Panc1 (cell line): Measurements from ENCODE around the gene NRCAM.

Experiments
- POLR2AphosphoS5 ChIP-seq: IDR thresholded peaks from 2 replicates; pipeline ENCODE4 v1.6.1; 2012; ENCODE audit warnings: mild to moderate bottlenecking, low read depth, low read length, moderate library complexity
- TF ChIP-seq, protein P1 (sequence below): fragments of 450-650 bp; IDR thresholded peaks from 2 replicates; pipeline ENCODE4 v1.5.1; 2017; ENCODE audit warnings: mild to moderate bottlenecking

DNA sequence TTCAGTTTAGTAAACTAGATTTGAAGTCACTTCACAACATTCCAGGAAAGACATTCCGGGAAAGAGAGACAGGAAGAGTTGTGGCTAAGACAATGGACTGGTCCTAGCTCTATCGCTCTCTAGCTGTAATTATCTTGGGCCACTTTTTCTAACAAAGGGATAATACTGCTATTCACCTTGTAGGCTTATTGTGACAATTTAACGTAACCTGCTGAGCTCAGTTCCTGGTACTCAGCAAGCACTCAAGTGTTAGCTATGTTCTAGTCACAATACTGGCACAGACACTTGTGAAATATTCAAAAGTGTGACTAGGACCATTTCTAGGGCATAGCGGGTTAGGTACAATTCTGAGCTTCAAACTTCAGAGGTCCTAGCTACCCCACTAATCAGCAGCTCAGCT, 12.0 kb upstream of the NRCAM start:
- TF ChIP-seq, protein P1, sequence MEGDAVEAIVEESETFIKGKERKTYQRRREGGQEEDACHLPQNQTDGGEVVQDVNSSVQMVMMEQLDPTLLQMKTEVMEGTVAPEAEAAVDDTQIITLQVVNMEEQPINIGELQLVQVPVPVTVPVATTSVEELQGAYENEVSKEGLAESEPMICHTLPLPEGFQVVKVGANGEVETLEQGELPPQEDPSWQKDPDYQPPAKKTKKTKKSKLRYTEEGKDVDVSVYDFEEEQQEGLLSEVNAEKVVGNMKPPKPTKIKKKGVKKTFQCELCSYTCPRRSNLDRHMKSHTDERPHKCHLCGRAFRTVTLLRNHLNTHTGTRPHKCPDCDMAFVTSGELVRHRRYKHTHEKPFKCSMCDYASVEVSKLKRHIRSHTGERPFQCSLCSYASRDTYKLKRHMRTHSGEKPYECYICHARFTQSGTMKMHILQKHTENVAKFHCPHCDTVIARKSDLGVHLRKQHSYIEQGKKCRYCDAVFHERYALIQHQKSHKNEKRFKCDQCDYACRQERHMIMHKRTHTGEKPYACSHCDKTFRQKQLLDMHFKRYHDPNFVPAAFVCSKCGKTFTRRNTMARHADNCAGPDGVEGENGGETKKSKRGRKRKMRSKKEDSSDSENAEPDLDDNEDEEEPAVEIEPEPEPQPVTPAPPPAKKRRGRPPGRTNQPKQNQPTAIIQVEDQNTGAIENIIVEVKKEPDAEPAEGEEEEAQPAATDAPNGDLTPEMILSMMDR, result no peak
- no peak for TF ChIP-seq POLR2AphosphoS5
